OCI-LY3 (cell line): ENCODE measurements around the gene PLLP.

Experiments used
- EZH2phosphoT487 ChIP-seq: fragments of 200-600 bp; shearing (Covaris generic); IDR thresholded peaks from 2 replicates; pipeline ENCODE4 v1.6.1; 2018; ENCODE audit warnings: antibody characterized with exemption, mixed run types, low read depth
- TF ChIP-seq, protein P1 (sequence below): fragments of 200-600, 300-600 bp; sonication (generic); IDR thresholded peaks from 2 replicates; pipeline ENCODE4 v1.5.1; 2014; ENCODE audit warnings: antibody characterized with exemption, low read length, low read depth

DNA sequence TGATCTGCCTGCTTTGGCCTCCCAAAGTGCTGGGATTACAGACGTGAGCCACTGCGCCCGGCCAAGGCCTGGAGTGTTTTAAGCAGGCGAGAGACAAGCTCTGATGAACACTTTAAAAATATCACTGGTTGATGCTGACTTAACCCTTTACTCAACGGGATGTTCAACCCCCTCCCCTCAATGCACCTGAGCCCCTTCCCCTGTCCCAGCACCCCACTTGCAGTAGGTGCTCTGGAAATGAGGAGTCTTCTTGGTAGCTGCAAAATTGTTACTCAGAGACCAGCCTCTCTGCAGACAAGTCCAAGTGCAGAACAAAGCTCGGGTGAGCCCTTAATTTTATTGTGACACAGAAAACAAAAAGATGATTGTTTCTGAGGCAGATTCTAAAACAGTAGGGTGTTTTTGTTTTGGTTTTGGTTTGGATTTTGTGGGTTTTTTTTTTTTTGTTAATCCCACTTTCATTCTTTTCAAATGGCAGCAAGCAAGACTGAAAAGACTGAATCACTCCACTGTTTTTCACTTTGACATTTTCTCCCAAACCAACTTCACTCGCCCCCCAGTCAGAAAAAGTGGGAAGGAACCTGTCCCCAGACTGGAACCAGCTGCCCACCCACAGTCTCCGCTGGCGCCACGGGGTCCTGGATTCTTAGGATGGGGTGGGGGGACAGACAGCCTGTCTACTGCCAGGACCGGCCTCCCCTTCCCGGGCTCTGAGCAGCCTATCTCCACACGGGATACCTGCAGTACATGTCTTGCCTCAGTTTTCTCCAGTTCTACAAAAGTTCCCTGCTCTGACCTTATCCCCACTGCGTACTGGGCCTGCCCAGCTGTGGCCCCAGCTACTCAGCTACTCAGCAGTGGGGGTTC is 5.2 kb upstream of the PLLP start:
- TF ChIP-seq, protein P1, sequence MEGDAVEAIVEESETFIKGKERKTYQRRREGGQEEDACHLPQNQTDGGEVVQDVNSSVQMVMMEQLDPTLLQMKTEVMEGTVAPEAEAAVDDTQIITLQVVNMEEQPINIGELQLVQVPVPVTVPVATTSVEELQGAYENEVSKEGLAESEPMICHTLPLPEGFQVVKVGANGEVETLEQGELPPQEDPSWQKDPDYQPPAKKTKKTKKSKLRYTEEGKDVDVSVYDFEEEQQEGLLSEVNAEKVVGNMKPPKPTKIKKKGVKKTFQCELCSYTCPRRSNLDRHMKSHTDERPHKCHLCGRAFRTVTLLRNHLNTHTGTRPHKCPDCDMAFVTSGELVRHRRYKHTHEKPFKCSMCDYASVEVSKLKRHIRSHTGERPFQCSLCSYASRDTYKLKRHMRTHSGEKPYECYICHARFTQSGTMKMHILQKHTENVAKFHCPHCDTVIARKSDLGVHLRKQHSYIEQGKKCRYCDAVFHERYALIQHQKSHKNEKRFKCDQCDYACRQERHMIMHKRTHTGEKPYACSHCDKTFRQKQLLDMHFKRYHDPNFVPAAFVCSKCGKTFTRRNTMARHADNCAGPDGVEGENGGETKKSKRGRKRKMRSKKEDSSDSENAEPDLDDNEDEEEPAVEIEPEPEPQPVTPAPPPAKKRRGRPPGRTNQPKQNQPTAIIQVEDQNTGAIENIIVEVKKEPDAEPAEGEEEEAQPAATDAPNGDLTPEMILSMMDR, result no peak
- no peak for TF ChIP-seq EZH2phosphoT487
